Measurements from ENCODE around the gene TMCC2. TPM values are rescaled to one million over a fixed set of nuclear protein-coding genes. Genes with fewer than 3 reads are reported as not detected.

The TMCC2 gene
- total and polyA plus RNA-seq, 2 donors (not counting 1 experiment from before 2014, with no cell fraction given): 2.0 to 4.0 TPM

- peaks cover 13% of the 10 kb centered on the region for H3K4me1 Mint-ChIP-seq
- peaks cover 7 to 10% of the 10 kb centered on the region in 2 donors for H3K4me1 ChIP-seq (ENCODE audit: control insufficient read depth in 2 of 2, insufficient read depth in 2 of 2, low read length in 2 of 2)
- TF ChIP-seq EZH2 (IDR thresholded peaks at IDR 0.05; ENCODE audit: borderline replicate concordance, insufficient read depth, low read depth, low read length, poor library complexity, severe bottlenecking) (no peak), CTCF (IDR thresholded peaks at IDR 0.05) (no peak)
- no peaks in the 10 kb centered on the region for H4K20me1 ChIP-seq (ENCODE audit: control insufficient read depth, insufficient read depth, low read length, poor library complexity, severe bottlenecking)
- H3K9me3 ChIP-seq (ENCODE audit: control extremely low read depth in 1 of 3, control insufficient read depth in 2 of 3, insufficient read depth in 1 of 3, low read length in 2 of 3): no peaks in the 10 kb centered on the region
- H3K27ac Mint-ChIP-seq: no peak overlapping the region
- no peak overlapping the region for H3K4me2 ChIP-seq (replicated peaks; ENCODE audit: low read depth, low read length, poor library complexity, severe bottlenecking)
- ATAC-seq (ENCODE audit: low read depth) (no peak), DNase-seq (no peak)
- H3K4me3 ChIP-seq (ENCODE audit: control extremely low read depth in 1 of 5, extremely low read depth in 1 of 5, insufficient read depth in 1 of 5, low read depth in 2 of 5, low read length in 4 of 5): no peak overlapping the region
- H3K4me3 Mint-ChIP-seq: no peak overlapping the region
- peaks cover 22% of the 10 kb centered on the region for H3K27me3 Mint-ChIP-seq
- ChIA-PET CTCF (interaction anchor here (1.5 kb wide), 1 partner anchor 13 kb away, joined by 6 read pairs; no protein-coding TSS in a partner anchor), POLR2A (no interaction called here)
- H3K9me3 Mint-ChIP-seq (ENCODE audit: insufficient read depth): no peaks in the 10 kb centered on the region
- H3K27me3 ChIP-seq (replicated peaks in 1 of 4; ENCODE audit: control extremely low read depth in 1 of 4, control insufficient read depth in 3 of 4, insufficient read depth in 4 of 4, low read length in 3 of 4): peaks cover 0 to 9% (median 3%) of the 10 kb centered on the region in 4 experiments
- intact Hi-C loops (cut with micrococcal nuclease): no loop called here
- WGBS (ENCODE audit: insufficient coverage): 97% methylated on average over 33 of the region's 36 CpGs
- H3K36me3 ChIP-seq (replicated peaks in 1 of 2; ENCODE audit: control extremely low read depth in 1 of 2, control insufficient read depth in 1 of 2, extremely low read depth in 1 of 2, insufficient read depth in 2 of 2, low read length in 1 of 2): no peaks in the 10 kb centered on the region
- no peak overlapping the region for H3K9ac ChIP-seq (ENCODE audit: low read length)
- H3K27ac ChIP-seq (ENCODE audit: low read length in 2 of 2): no peak overlapping the region
- H2AFZ ChIP-seq (ENCODE audit: insufficient read depth, low read depth, low read length, poor library complexity, severe bottlenecking): no peak overlapping the region
- H3K79me2 ChIP-seq (ENCODE audit: control insufficient read depth, insufficient read depth, low read length): no peaks in the 10 kb centered on the region
Measured at GRCh38 chr1:205241366-205242030, 13.8 kb downstream of the TMCC2 start.
